BE2C (cell line): Measurements from ENCODE around the gene DYNC1H1.

ENCODE experiments used
- DNase-seq: peaks from one replicate; pipeline ENCODE4 v3.0.0-alpha.2; 2020
- H3K27me3 ChIP-seq: fragments of 250-450 bp; sonication (Bioruptor Pico); 2 replicates; pipeline ENCODE4 v1.5.1; 2020; ENCODE audit warnings: mild to moderate bottlenecking
- H3K36me3 ChIP-seq: fragments of 250-450 bp; sonication (Bioruptor Pico); 2 replicates; pipeline ENCODE4 v1.5.1; 2020; ENCODE audit warnings: mild to moderate bottlenecking
- H3K4me1 ChIP-seq: fragments of 250-450 bp; sonication (Bioruptor Pico); 2 replicates; pipeline ENCODE4 v1.5.1; 2020
- H3K4me3 ChIP-seq: 2 replicates; pipeline ENCODE4 v1.5.1; 2011; ENCODE audit warnings: low read depth, low read length
- H3K9me3 ChIP-seq: fragments of 250-450 bp; sonication (Bioruptor Pico); 2 replicates; pipeline ENCODE4 v1.5.1; 2020
- TF ChIP-seq, protein P1 (sequence below): IDR thresholded peaks from 2 replicates; pipeline ENCODE4 v1.5.1; 2012; ENCODE audit warnings: mild to moderate bottlenecking, low read depth, low read length

The DYNC1H1 gene

DNA sequence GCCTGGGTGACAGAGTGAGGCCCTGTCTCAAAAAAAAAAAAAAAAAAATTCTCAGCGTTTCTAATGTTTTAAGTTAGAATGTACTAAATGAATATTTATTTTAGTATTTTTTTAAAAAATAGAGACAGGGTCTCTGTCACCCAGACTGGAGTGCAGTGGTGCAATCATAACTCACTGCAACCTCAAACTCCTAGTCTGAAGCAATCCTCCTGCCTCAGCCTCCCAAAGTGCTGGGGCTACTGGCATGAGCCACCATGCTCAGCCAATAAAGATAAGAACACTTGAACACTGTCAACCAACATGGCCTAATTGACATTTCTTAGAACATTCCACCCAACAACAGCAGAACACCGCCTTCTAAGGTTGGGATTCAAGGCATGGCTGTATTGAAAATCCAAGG, 5.1 kb upstream of the DYNC1H1 start:
- no peak for DNase-seq

DNA sequence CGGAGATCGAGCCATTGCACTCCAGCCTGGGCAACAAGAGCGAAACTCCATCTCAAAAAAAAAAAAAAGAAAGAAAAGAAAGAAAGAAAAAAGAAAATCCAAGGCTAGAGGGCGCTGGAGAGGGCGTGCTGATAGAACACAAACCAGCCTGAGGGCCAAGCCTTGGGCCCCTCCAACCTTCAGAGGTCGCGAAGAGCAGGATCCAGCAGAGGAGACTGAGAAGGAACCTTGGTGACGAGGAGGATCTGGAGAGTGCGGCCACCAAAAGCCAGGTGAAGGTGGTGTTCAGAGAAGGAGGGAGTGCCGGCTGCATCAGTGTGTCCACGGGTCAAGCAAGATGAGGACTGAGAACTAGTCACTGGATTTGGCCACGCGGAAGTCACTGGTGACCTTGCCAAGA, 4.1 kb upstream of the DYNC1H1 start:
- no peaks in the 10 kb centered on the region; the same call in 1 of the 2 replicates for H3K36me3 ChIP-seq
- DNase-seq: peak; percentile 58
- H3K9me3 ChIP-seq: no peaks in the 10 kb centered on the region
- H3K4me3 ChIP-seq: no peak overlapping the region
- TF ChIP-seq, protein P1, sequence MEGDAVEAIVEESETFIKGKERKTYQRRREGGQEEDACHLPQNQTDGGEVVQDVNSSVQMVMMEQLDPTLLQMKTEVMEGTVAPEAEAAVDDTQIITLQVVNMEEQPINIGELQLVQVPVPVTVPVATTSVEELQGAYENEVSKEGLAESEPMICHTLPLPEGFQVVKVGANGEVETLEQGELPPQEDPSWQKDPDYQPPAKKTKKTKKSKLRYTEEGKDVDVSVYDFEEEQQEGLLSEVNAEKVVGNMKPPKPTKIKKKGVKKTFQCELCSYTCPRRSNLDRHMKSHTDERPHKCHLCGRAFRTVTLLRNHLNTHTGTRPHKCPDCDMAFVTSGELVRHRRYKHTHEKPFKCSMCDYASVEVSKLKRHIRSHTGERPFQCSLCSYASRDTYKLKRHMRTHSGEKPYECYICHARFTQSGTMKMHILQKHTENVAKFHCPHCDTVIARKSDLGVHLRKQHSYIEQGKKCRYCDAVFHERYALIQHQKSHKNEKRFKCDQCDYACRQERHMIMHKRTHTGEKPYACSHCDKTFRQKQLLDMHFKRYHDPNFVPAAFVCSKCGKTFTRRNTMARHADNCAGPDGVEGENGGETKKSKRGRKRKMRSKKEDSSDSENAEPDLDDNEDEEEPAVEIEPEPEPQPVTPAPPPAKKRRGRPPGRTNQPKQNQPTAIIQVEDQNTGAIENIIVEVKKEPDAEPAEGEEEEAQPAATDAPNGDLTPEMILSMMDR: peak; percentile 51
- no peaks in the 10 kb centered on the region for H3K27me3 ChIP-seq
- H3K4me1 ChIP-seq: peaks cover 26% of the 10 kb centered on the region

More for the DNA sequence above, 5.1 kb upstream of the DYNC1H1 start:
- Histone ChIP-seq H3K36me3 (no peaks in the 10 kb centered on the region), H3K9me3 (no peaks in the 10 kb centered on the region), H3K4me1 (peaks cover 26% of the 10 kb centered on the region), H3K4me3 (no peak overlapping the region), H3K27me3 (no peaks in the 10 kb centered on the region)
- TF ChIP-seq, protein P1: no peak

DNA sequence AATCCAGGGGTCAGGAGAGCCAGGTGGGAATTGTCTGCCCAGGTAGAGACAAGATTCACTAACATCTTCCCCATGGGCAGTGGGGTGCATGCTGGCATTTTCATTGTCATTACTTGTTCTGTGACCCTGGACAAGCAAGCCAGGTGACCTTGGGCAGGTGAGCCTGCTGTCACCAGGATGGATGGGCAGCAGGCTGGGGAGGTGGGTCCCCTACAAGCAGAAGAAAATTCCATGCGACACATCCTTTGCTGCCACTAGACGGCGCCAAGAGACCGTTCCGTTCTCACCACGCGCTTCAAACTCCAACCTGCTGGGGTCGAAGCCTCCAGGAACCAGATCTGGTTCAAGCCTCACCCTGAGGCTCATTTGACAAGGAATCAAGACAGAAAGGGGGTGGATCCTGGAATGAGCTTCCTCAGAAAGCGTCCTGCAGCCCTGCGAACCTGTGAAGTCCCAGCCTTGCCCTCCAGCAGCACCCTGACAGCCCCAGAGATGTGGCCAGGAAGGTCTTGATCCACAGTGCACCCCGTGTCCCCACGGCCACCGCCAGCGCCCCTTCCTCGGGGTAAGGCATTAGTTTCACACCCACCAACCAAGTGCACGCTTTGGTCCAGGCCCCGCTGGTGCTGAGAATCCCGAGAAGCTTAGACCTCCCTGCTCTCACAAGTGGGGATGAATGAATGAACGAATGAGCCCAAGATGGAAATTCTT, 3.2 kb upstream of the DYNC1H1 start:
- Histone ChIP-seq H3K9me3 (no peaks in the 10 kb centered on the region), H3K27me3 (no peaks in the 10 kb centered on the region), H3K36me3 (peaks cover 2% of the 10 kb centered on the region), H3K4me1 (peaks cover 26% of the 10 kb centered on the region), H3K4me3 (no peak overlapping the region)
- TF ChIP-seq, protein P1: peak; percentile 90
- peak; percentile 88 for DNase-seq

DNA sequence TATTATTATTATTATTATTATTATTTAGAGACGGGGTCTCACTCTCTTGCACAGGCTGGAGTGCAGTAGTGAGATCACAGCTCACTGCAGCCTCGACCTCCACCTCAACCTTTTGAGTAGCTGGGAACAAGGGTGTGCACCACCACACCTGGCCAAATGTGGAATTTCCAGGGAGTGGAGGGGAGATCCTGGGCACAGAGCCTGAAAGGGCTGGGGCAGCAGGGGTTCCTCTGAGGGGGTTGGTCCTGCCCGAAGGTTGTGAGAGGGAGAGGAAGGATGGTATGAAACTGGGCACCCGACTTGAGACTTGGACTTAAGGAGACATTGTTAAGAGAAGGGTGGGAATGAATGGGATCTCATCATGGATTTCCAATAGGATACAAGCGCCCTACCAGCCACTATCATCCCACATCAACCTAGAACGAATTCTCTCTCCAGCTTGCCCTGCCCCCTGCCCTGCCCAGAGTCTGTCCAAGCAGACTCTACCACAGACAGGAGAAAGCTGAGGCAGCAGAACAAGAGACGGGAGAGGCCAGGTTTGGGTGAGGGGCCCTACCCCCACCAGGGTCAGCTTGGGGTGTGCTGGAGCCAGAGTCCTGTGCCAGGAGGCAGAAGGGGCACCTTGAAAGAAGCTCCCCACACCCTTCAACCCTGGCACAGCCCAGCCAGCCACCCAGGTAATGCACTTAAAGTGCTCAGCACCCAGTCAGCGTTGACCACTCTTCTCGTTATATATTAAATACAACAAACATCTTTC, 2.4 kb upstream of the DYNC1H1 start:
- Histone ChIP-seq H3K9me3 (no peaks in the 10 kb centered on the region), H3K36me3 (peaks cover 2% of the 10 kb centered on the region), H3K27me3 (no peaks in the 10 kb centered on the region), H3K4me3 (no peak overlapping the region), H3K4me1 (peaks cover 22% of the 10 kb centered on the region)
- TF ChIP-seq, protein P1: no peak
- no peak for DNase-seq

DNA sequence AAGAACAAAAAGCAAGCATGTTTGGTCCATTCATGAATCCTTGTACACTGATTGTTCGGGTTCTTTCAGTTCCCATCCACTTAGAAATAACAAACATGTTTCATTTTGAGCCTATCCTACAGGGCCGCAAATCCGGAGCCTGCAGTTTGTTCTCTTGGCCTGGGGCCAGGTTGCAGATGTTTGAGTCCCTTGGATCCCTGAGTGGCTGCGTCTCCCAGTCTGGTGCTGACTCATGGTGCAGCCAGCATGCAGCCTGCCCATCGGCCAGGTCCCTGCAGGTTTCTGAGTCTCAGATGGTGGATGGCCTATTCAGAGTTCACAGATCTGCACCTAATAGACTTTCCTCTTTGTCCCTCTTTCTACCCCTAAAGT, 1.9 kb upstream of the DYNC1H1 start:
- Histone ChIP-seq H3K4me3 (no peak overlapping the region), H3K4me1 (peaks cover 22% of the 10 kb centered on the region), H3K27me3 (no peaks in the 10 kb centered on the region), H3K9me3 (no peaks in the 10 kb centered on the region), H3K36me3 (peaks cover 3% of the 10 kb centered on the region)
- TF ChIP-seq, protein P1: no peak
- peak; percentile 96 for DNase-seq

DNA sequence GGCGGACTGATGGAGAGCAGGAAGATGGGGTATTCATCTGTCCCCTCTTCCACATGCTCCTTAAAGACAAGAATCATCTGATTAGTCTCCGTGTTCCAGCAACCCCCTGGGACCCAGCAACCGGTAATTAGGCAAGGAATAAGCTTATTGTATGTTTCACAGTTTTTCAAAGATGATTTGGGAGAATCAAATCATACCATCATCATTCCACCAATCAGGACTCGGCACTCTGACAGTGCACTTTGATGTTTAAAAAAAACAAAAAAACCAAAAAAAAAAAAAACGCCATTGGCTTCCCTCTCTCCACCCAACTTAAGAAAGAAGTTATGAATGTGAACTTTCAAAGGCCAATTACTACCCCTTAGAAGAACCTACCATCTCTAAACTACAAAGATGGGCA, 1.3 kb upstream of the DYNC1H1 start:
- Histone ChIP-seq H3K9me3 (no peaks in the 10 kb centered on the region), H3K4me3 (no peak overlapping the region), H3K27me3 (no peaks in the 10 kb centered on the region), H3K36me3 (peaks cover 9% of the 10 kb centered on the region), H3K4me1 (peaks cover 22% of the 10 kb centered on the region)
- TF ChIP-seq, protein P1: no peak
- DNase-seq: no peak
